Activated CD4-positive, alpha-beta memory T cell treated with anti-CD3 and anti-CD28 coated beads, Interleukin-2, amount 10 ng/mL, durations not matched to agents 7 days and 5 days (primary cell): ENCODE measurements around the gene OGA. TPM values are rescaled to one million over a fixed set of nuclear protein-coding genes. Genes with fewer than 3 reads are reported as not detected.

ENCODE experiments used
- CTCF ChIA-PET: fragments of 350-600 bp; sonication (Branson Sonifier 250); formaldehyde crosslinking; loops from one replicate; lab custom pipeline; 2021; ENCODE audit warnings: antibody characterized with exemption, inconsistent platforms; lab: Charles Lee
- POLR2A ChIA-PET: fragments of 350-600 bp; sonication (Branson Sonifier 250); formaldehyde crosslinking; loops from one replicate; lab custom pipeline; 2021; ENCODE audit warnings: antibody characterized with exemption; lab: Charles Lee
- DNase-seq: peaks from one replicate; pipeline ENCODE4 v3.0.0-alpha.2; 2020
- H3K27ac Mint-ChIP-seq: one replicate; pipeline ENCODE4 v1.8.0; 2021; ENCODE audit warnings: mild to moderate bottlenecking, mixed read lengths
- H3K27me3 Mint-ChIP-seq: one replicate; pipeline ENCODE4 v1.8.0; 2021; ENCODE audit warnings: mixed read lengths
- H3K36me3 Mint-ChIP-seq: one replicate; pipeline ENCODE4 v1.8.0; 2021; ENCODE audit warnings: low read depth, mixed read lengths
- H3K4me1 Mint-ChIP-seq: one replicate; pipeline ENCODE4 v1.8.0; 2021; ENCODE audit warnings: mixed read lengths
- H3K4me3 Mint-ChIP-seq: one replicate; pipeline ENCODE4 v1.8.0; 2021; ENCODE audit warnings: mild to moderate bottlenecking, mixed read lengths
- H3K9me3 Mint-ChIP-seq: one replicate; pipeline ENCODE4 v1.8.0; 2021; ENCODE audit warnings: mixed read lengths
- total RNA-seq, 2 experiments: library from RNA; stranded (reverse); gene quantifications; one replicate each; pipeline ENCODE4 v1.2.3, GENCODE V29; 2021

Gene OGA
- total RNA-seq, 2 experiments from 2014 or later, result 142 to 145 TPM

GRCh38 chr10:101843032-101844021 lies 25.1 kb upstream of the OGA start, which contains the start of gene KCNIP2:
Gene KCNIP2, minus strand, starts transcription at chr10:101843800. Its CDS starts 232 bp downstream, at chr10:101843568.
- POLR2A ChIA-PET, result no interaction called here
- peaks cover 19% of the 10 kb centered on the region for H3K27me3 Mint-ChIP-seq

GRCh38 chr10:101841826-101842225 lies 23.6 kb upstream of the OGA start:
- Mint-ChIP-seq H3K27me3 (peaks cover 19% of the 10 kb centered on the region), H3K4me3 (no peak overlapping the region)
- POLR2A ChIA-PET, result interaction anchor here (0.6 to 3.7 kb wide), 7 partner anchors 11 to 228 kb away, joined by 3 to 50 read pairs (median 5); partner anchors contain the start of gene OGA

More at GRCh38 chr10:101843032-101844021, 25.1 kb upstream of the OGA start, which contains the start of gene KCNIP2:
- CTCF ChIA-PET, result interaction anchor here (0.7 to 11.0 kb wide), 6 partner anchors 15 to 229 kb away, joined by 3 to 181 read pairs (median 28); partner anchors contain the start of gene OGA
- peak within 1 kb of the TSS; percentile 63 for H3K4me3 Mint-ChIP-seq
- no peaks in the 10 kb centered on the region for H3K9me3 Mint-ChIP-seq
- DNase-seq, result no peak
- no peak within 1 kb of the TSS for H3K27ac Mint-ChIP-seq
- peaks cover 3% of the 10 kb centered on the region for H3K36me3 Mint-ChIP-seq
- H3K4me1 Mint-ChIP-seq, result peaks cover 38% of the 10 kb centered on the region

GRCh38 chr10:101840741-101841453 lies 22.7 kb upstream of the OGA start:
- H3K4me1 Mint-ChIP-seq, result peaks cover 42% of the 10 kb centered on the region

More at GRCh38 chr10:101841826-101842225, 23.6 kb upstream of the OGA start:
- no peak for DNase-seq
- peaks cover 38% of the 10 kb centered on the region for H3K4me1 Mint-ChIP-seq
- H3K27ac Mint-ChIP-seq, result no peak overlapping the region
- peaks cover 3% of the 10 kb centered on the region for H3K36me3 Mint-ChIP-seq
- H3K9me3 Mint-ChIP-seq, result no peaks in the 10 kb centered on the region
- CTCF ChIA-PET, result interaction anchor here (0.6 to 11.0 kb wide), 31 partner anchors 8 to 274 kb away, joined by 3 to 181 read pairs (median 11); partner anchors contain the start of genes ARMH3, HPS6 and OGA

GRCh38 chr10:101840102-101840684 lies 21.9 kb upstream of the OGA start:
- POLR2A ChIA-PET, result interaction anchor here (0.6 to 3.7 kb wide), 11 partner anchors 9 to 279 kb away, joined by 3 to 50 read pairs (median 5); partner anchors contain the start of genes NPM3 and OGA
- Mint-ChIP-seq H3K9me3 (no peaks in the 10 kb centered on the region), H3K4me3 (peak overlapping the region; percentile 78), H3K36me3 (peaks cover 3% of the 10 kb centered on the region), H3K4me1 (peaks cover 47% of the 10 kb centered on the region), H3K27me3 (peaks cover 19% of the 10 kb centered on the region), H3K27ac (peak overlapping the region; percentile 38)
- peak; percentile 44 for DNase-seq
- CTCF ChIA-PET, result interaction anchor here (0.6 to 11.0 kb wide), 58 partner anchors 8 to 1097 kb away, joined by 3 to 181 read pairs (median 5); partner anchors contain the start of genes ARMH3, HPS6, OGA and PPRC1

More at GRCh38 chr10:101840741-101841453, 22.7 kb upstream of the OGA start:
- Mint-ChIP-seq H3K36me3 (peaks cover 3% of the 10 kb centered on the region), H3K4me3 (peak overlapping the region; percentile 78), H3K9me3 (no peaks in the 10 kb centered on the region), H3K27ac (peak overlapping the region; percentile 38), H3K27me3 (peaks cover 19% of the 10 kb centered on the region)
- CTCF ChIA-PET, result interaction anchor here (0.6 to 11.0 kb wide), 65 partner anchors 9 to 1098 kb away, joined by 3 to 181 read pairs (median 5); partner anchors contain the start of genes ARMH3, HPS6, OGA and PPRC1
- peak; percentile 80 for DNase-seq
- POLR2A ChIA-PET, result interaction anchor here (0.6 to 3.7 kb wide), 13 partner anchors 8 to 278 kb away, joined by 3 to 50 read pairs (median 4); partner anchors contain the start of genes NPM3 and OGA

GRCh38 chr10:101839416-101840063 lies 21.3 kb upstream of the OGA start:
- ChIA-PET CTCF (interaction anchor here (0.6 to 11.0 kb wide), 24 partner anchors 8 to 293 kb away, joined by 3 to 181 read pairs (median 12); partner anchors contain the start of genes ARMH3, HPS6, OGA and PPRC1), POLR2A (interaction anchor here (1.2 to 3.7 kb wide), 8 partner anchors 9 to 201 kb away, joined by 3 to 50 read pairs (median 4); partner anchors contain the start of genes NPM3 and OGA)
- Mint-ChIP-seq H3K4me3 (peak overlapping the region; percentile 78), H3K27ac (no peak overlapping the region), H3K27me3 (peaks cover 19% of the 10 kb centered on the region), H3K9me3 (no peaks in the 10 kb centered on the region), H3K4me1 (peaks cover 54% of the 10 kb centered on the region), H3K36me3 (peaks cover 3% of the 10 kb centered on the region)
- peak; percentile 68 for DNase-seq

- POLR2A ChIA-PET, result interaction anchor here (1.3 to 3.7 kb wide), 4 partner anchors 8 to 202 kb away, joined by 4 to 50 read pairs (median 10); partner anchors contain the start of gene OGA
- no peak for DNase-seq
- H3K4me1 Mint-ChIP-seq, result peaks cover 54% of the 10 kb centered on the region
These were observed 20.8 kb upstream of the OGA start for GRCh38 chr10:101839002-101839401.

GRCh38 chr10:101838416-101838970 lies 20.2 kb upstream of the OGA start:
- H3K36me3 Mint-ChIP-seq, result no peaks in the 10 kb centered on the region
- peaks cover 57% of the 10 kb centered on the region for H3K4me1 Mint-ChIP-seq
- CTCF ChIA-PET, result interaction anchor here (1.0 to 11.0 kb wide), 6 partner anchors 7 to 171 kb away, joined by 3 to 181 read pairs (median 21); partner anchors contain the start of gene OGA
- POLR2A ChIA-PET, result interaction anchor here (12.7 kb wide), 1 partner anchor 21 kb away, joined by 173 read pairs; the partner anchor contains the start of gene OGA
- no peak overlapping the region for H3K27ac Mint-ChIP-seq
- peaks cover 13% of the 10 kb centered on the region for H3K27me3 Mint-ChIP-seq
- DNase-seq, result no peak
- H3K9me3 Mint-ChIP-seq, result no peaks in the 10 kb centered on the region
- peak overlapping the region; percentile 25 for H3K4me3 Mint-ChIP-seq

More at GRCh38 chr10:101839002-101839401, 20.8 kb upstream of the OGA start:
- H3K27ac Mint-ChIP-seq, result no peak overlapping the region
- H3K9me3 Mint-ChIP-seq, result no peaks in the 10 kb centered on the region
- peaks cover 14% of the 10 kb centered on the region for H3K27me3 Mint-ChIP-seq
- peaks cover under 1% of the 10 kb centered on the region for H3K36me3 Mint-ChIP-seq
- CTCF ChIA-PET, result interaction anchor here (0.6 to 11.0 kb wide), 14 partner anchors 7 to 275 kb away, joined by 3 to 181 read pairs (median 21); partner anchors contain the start of genes ARMH3 and OGA
- H3K4me3 Mint-ChIP-seq, result peak overlapping the region; percentile 78

GRCh38 chr10:101837748-101838147 lies 19.5 kb upstream of the OGA start:
- Mint-ChIP-seq H3K4me3 (no peak overlapping the region), H3K9me3 (no peaks in the 10 kb centered on the region), H3K27me3 (peaks cover 9% of the 10 kb centered on the region), H3K27ac (no peak overlapping the region), H3K36me3 (no peaks in the 10 kb centered on the region), H3K4me1 (peaks cover 59% of the 10 kb centered on the region)
- no peak for DNase-seq
- CTCF ChIA-PET, result interaction anchor here (0.7 to 11.0 kb wide), 6 partner anchors 19 to 241 kb away, joined by 3 to 181 read pairs (median 12); partner anchors contain the start of gene OGA
- POLR2A ChIA-PET, result interaction anchor here (12.7 kb wide), 1 partner anchor 21 kb away, joined by 173 read pairs; the partner anchor contains the start of gene OGA

GRCh38 chr10:101835362-101835761 lies 17.1 kb upstream of the OGA start:
- Mint-ChIP-seq H3K36me3 (no peaks in the 10 kb centered on the region), H3K27ac (no peak overlapping the region), H3K4me3 (no peak overlapping the region), H3K4me1 (peaks cover 63% of the 10 kb centered on the region), H3K27me3 (peaks cover 1% of the 10 kb centered on the region), H3K9me3 (no peaks in the 10 kb centered on the region)
- ChIA-PET CTCF (interaction anchor here (0.6 to 11.0 kb wide), 17 partner anchors 10 to 237 kb away, joined by 3 to 181 read pairs (median 5); partner anchors contain the start of gene OGA), POLR2A (interaction anchor here (12.7 kb wide), 1 partner anchor 18 kb away, joined by 173 read pairs; the partner anchor contains the start of gene OGA)
- DNase-seq, result no peak

- POLR2A ChIA-PET, result interaction anchor here (12.7 kb wide), 1 partner anchor 17 kb away, joined by 173 read pairs; the partner anchor contains the start of gene OGA
- Mint-ChIP-seq H3K4me3 (no peak overlapping the region), H3K27ac (peak overlapping the region; percentile 12), H3K9me3 (no peaks in the 10 kb centered on the region), H3K4me1 (peaks cover 63% of the 10 kb centered on the region), H3K27me3 (peaks cover 1% of the 10 kb centered on the region), H3K36me3 (no peaks in the 10 kb centered on the region)
- DNase-seq, result peak; percentile 36
- CTCF ChIA-PET, result interaction anchor here (1.0 to 1.5 kb wide), 2 partner anchors 9 to 217 kb away, joined by 4 to 6 read pairs; no protein-coding TSS in a partner anchor
These were observed 16.1 kb upstream of the OGA start for GRCh38 chr10:101834341-101834740.
